RWPE2 (cell line): Measurements from ENCODE around the gene USP17L22.
"Not testable (repeated sequence)": the region's sequence is repeated elsewhere in the genome, so short reads cannot be mapped to it uniquely, and the experiment has no call there.

Experiments
- ATAC-seq: fragments of 200-7000 bp; cut with Tn5 transposase; 3 replicates; pipeline ENCODE4 v1.9.1; 2021; ENCODE audit warnings: low read depth
- DNase-seq: peaks from one replicate; pipeline ENCODE4 v3.0.0-alpha.2; 2020; ENCODE audit warnings: low spot score
- H3K27ac ChIP-seq: fragments of 450-650 bp; 2 replicates; pipeline ENCODE4 v1.5.1; 2017; ENCODE audit warnings: mild to moderate bottlenecking; ENCODE audit not compliant: poor library complexity, severe bottlenecking
- H3K27me3 ChIP-seq: fragments of 250-450 bp; sonication (Bioruptor Pico); 2 replicates; pipeline ENCODE4 v1.5.1; 2021; ENCODE audit warnings: mild to moderate bottlenecking, moderate library complexity; ENCODE audit not compliant: insufficient read depth, poor library complexity, severe bottlenecking
- H3K36me3 ChIP-seq: fragments of 250-450 bp; sonication (Bioruptor Pico); 2 replicates; pipeline ENCODE4 v1.5.1; 2020; ENCODE audit warnings: low read depth, mild to moderate bottlenecking, moderate library complexity
- H3K4me1 ChIP-seq: fragments of 250-450 bp; sonication (Bioruptor Pico); 2 replicates; pipeline ENCODE4 v1.5.1; 2021; ENCODE audit warnings: mild to moderate bottlenecking, moderate library complexity; ENCODE audit not compliant: insufficient read depth, poor library complexity, severe bottlenecking
- H3K4me3 ChIP-seq: fragments of 250-450 bp; sonication (Bioruptor Pico); 2 replicates; pipeline ENCODE4 v1.5.1; 2021; ENCODE audit warnings: mild to moderate bottlenecking, moderate library complexity; ENCODE audit not compliant: severe bottlenecking
- H3K9me3 ChIP-seq: fragments of 250-450 bp; sonication (Bioruptor Pico); 2 replicates; pipeline ENCODE4 v1.5.1; 2021; ENCODE audit warnings: mild to moderate bottlenecking, moderate library complexity; ENCODE audit not compliant: severe bottlenecking

The USP17L22 gene

DNA sequence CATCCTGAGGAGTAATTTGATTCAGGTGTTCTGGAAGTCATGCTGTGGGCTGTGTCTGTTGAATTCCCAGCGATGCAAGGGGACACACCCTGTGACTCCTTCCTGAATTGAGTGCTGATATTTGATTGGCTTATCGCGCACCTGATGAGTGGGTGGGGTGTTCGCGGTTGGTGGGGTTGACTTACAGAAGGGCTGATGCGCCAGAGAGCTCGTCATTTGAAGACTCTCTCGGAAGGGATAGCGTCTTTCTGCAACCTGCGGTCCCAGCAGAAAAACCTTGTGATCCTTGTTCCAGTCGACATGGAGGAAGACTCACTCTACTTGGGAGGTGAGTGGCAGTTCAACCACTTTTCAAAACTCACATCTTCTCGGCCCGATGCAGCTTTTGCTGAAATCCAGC lies 4.8 kb upstream of the USP17L22 start, which contains the start of gene USP17L21:
Gene USP17L21 (plus strand): TSS at position 301 of the 400 bp plus-strand sequence. CDS start 0 bp downstream, at position 301.
- not testable (repeated sequence) for H3K4me3 ChIP-seq, H3K36me3 ChIP-seq, DNase-seq, H3K27me3 ChIP-seq, H3K27ac ChIP-seq, H3K9me3 ChIP-seq, ATAC-seq, H3K4me1 ChIP-seq

DNA sequence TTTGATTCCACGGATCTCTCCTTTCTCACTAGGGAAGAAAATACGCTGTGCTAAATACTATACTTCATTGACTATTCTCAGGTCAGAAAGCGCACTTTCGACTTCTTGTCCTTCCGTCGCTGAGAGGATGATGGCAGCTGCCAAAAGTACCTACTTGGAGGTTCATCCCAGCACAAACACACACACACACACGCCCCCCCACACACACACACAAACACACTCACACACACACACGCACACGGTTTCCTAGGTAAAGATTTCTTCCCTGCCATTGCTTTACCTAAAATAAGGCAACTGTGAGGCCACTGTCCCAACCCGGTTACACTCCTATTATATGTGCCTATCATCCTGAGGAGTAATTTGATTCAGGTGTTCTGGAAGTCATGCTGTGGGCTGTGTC lies 4.3 kb downstream of the USP17L22 start:
- not testable (repeated sequence) for H3K9me3 ChIP-seq, H3K4me3 ChIP-seq, H3K27ac ChIP-seq, H3K27me3 ChIP-seq, ATAC-seq, H3K36me3 ChIP-seq, H3K4me1 ChIP-seq
- DNase-seq = peak; percentile 78
